ENCODE data around the gene ELL2. TPM values are rescaled to one million over a fixed set of nuclear protein-coding genes. Genes with fewer than 3 reads are reported as not detected.

The ELL2 gene
- total RNA-seq, 2 experiments from 2014 or later, result 54.4 to 59.0 TPM

DNA sequence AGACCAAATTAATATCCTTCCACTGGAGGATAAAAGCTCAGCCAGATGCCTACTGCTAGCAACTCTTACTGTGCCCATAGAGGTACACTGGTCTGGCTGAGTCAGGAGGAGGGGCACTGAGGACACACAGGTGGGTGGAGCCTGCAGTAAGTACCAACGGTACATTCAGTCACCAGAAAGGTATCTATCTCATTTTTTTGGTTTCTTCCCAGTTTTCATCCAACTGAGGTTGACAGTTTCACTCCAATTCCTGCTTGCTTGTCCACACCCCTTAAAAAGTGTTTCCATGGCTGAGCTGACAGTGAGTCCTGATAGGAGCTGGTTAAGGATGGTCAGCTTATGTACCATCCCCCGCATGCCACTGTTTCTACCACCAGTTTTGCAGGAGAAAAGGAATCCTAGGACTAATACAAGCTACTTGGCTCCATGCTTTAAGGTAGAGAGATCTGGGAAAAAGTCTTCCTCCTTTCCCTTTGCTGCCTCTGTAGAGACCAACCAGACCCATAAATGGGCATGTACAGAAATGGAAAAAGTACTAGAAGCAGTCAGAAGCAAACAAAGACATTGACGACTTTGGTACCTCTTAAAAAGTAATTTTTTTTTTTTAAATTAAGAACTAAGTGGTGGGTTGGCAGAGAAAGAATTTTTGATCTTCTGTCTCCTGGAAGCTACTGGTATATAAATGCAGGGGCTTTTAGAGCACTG lies 3.2 kb downstream of the ELL2 start:
- peak overlapping the region; percentile 43 for H3K4me3 Mint-ChIP-seq
- no peak for DNase-seq
- POLR2A ChIA-PET, result interaction anchor here (0.7 to 1.5 kb wide), 7 partner anchors 7 to 1368 kb away, joined by 3 to 5 read pairs (median 4); no protein-coding TSS in a partner anchor
- no peak overlapping the region for H3K27ac Mint-ChIP-seq
- no peaks in the 10 kb centered on the region for H3K27me3 Mint-ChIP-seq
- peaks cover 29% of the 10 kb centered on the region for H3K36me3 Mint-ChIP-seq (ENCODE audit: low read depth)
- H3K9me3 Mint-ChIP-seq, result no peaks in the 10 kb centered on the region
- peaks cover 76% of the 10 kb centered on the region for H3K4me1 Mint-ChIP-seq
- CTCF ChIA-PET, result interaction anchor here (1.0 to 2.1 kb wide), 3 partner anchors 10 to 30 kb away, joined by 3 to 4 read pairs (median 4); no protein-coding TSS in a partner anchor

GRCh38 chr5:95957561-95958203 lies 4.0 kb downstream of the ELL2 start:
- no peak for DNase-seq
- H3K36me3 Mint-ChIP-seq (ENCODE audit: low read depth), result peaks cover 34% of the 10 kb centered on the region
- H3K27me3 Mint-ChIP-seq, result no peaks in the 10 kb centered on the region
- H3K27ac Mint-ChIP-seq, result no peak overlapping the region
- H3K4me1 Mint-ChIP-seq, result peaks cover 74% of the 10 kb centered on the region
- ChIA-PET CTCF (interaction anchor here (1.1 to 2.1 kb wide), 3 partner anchors 11 to 65 kb away, joined by 3 to 4 read pairs (median 3); no protein-coding TSS in a partner anchor), POLR2A (interaction anchor here (1.1 to 1.4 kb wide), 4 partner anchors 11 to 95 kb away, joined by 3 to 4 read pairs (median 4); no protein-coding TSS in a partner anchor)
- H3K4me3 Mint-ChIP-seq, result peak overlapping the region; percentile 43
- H3K9me3 Mint-ChIP-seq, result no peaks in the 10 kb centered on the region

DNA sequence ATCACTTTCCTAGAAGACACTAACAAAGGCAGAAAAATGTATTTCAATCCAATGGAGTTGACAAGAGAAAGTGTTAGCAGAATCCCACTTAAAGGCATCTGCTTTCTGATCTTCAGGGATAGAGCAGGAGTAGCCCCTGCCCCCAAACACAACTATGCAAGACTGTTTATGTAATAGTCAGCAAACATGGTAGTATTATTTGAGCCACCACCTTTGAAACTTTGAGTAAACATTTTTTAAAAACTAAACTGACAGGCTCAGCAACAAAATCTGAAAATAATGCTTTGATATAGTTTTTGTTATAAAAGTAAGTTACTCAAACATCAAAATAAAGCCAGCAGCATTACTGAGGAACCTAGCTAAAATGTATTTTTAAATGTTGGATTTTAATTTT lies 4.8 kb downstream of the ELL2 start:
- Mint-ChIP-seq H3K27ac (no peak overlapping the region), H3K4me1 (peaks cover 70% of the 10 kb centered on the region), H3K36me3 (ENCODE audit: low read depth) (peaks cover 42% of the 10 kb centered on the region), H3K4me3 (no peak overlapping the region), H3K9me3 (peaks cover 2% of the 10 kb centered on the region), H3K27me3 (no peaks in the 10 kb centered on the region)
- POLR2A ChIA-PET, result interaction anchor here (1.3 kb wide), 1 partner anchor 95 kb away, joined by 4 read pairs; no protein-coding TSS in a partner anchor
- no peak for DNase-seq
- CTCF ChIA-PET, result interaction anchor here (1.1 to 1.4 kb wide), 2 partner anchors 25 to 64 kb away, joined by 3 read pairs; no protein-coding TSS in a partner anchor

- Mint-ChIP-seq H3K27ac (no peak overlapping the region), H3K36me3 (ENCODE audit: low read depth) (peaks cover 48% of the 10 kb centered on the region)
- CTCF ChIA-PET, result interaction anchor here (0.7 to 1.4 kb wide), 3 partner anchors 14 to 63 kb away, joined by 3 read pairs; no protein-coding TSS in a partner anchor
These were observed 5.4 kb downstream of the ELL2 start for GRCh38 chr5:95956021-95956899.

GRCh38 chr5:95954716-95955115 lies 6.9 kb downstream of the ELL2 start:
- no peak for DNase-seq
- ChIA-PET POLR2A (interaction anchor here (1.4 kb wide), 1 partner anchor 60 kb away, joined by 3 read pairs; no protein-coding TSS in a partner anchor), CTCF (no interaction called here)
- H3K4me1 Mint-ChIP-seq, result peaks cover 71% of the 10 kb centered on the region
- H3K27me3 Mint-ChIP-seq, result no peaks in the 10 kb centered on the region
- peaks cover 38% of the 10 kb centered on the region for H3K36me3 Mint-ChIP-seq (ENCODE audit: low read depth)
- H3K27ac Mint-ChIP-seq, result no peak overlapping the region
- H3K9me3 Mint-ChIP-seq, result peaks cover 8% of the 10 kb centered on the region
- H3K4me3 Mint-ChIP-seq, result no peak overlapping the region

More at GRCh38 chr5:95956021-95956899, 5.4 kb downstream of the ELL2 start:
- POLR2A ChIA-PET, result interaction anchor here (1.3 to 1.4 kb wide), 2 partner anchors 62 to 95 kb away, joined by 3 to 4 read pairs; no protein-coding TSS in a partner anchor
- Mint-ChIP-seq H3K4me3 (no peak overlapping the region), H3K4me1 (peaks cover 74% of the 10 kb centered on the region), H3K27me3 (no peaks in the 10 kb centered on the region), H3K9me3 (peaks cover 8% of the 10 kb centered on the region)
- no peak for DNase-seq

DNA sequence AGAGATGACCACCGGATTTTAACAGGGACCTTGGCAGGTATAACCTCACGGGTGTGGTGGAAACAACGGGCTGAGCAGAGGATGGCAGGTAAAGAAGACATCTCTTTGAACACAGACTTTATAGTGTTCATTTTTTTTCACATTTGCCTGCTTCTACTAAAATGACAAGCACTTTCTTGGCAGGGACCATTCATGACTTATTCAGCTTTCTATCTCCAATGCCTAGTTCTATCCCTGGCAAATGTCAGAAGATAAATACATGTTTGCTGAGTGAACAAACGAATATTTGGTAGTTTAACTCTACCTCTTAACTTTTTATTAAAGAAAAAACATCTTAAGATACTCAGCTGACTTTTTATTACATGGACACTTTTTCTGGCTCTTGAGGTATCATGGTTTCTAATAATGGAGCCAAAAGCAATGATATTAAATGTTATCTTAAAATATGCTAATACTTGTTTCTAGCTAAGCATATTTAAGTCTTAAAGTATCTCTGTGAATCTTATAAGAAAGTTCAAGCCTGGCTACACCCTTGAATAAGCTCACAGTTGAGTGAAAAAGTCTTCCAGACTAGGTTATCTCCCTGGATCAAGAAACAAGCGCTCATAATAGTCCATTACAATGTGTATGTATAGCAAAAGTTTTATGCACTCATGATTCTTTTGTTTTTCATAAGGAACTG lies 8.5 kb downstream of the ELL2 start:
- DNase-seq, result no peak
- Mint-ChIP-seq H3K9me3 (peaks cover 8% of the 10 kb centered on the region), H3K36me3 (ENCODE audit: low read depth) (peaks cover 37% of the 10 kb centered on the region), H3K4me3 (no peak overlapping the region), H3K27ac (no peak overlapping the region), H3K4me1 (peaks cover 65% of the 10 kb centered on the region), H3K27me3 (no peaks in the 10 kb centered on the region)
- ChIA-PET CTCF (no interaction called here), POLR2A (no interaction called here)

DNA sequence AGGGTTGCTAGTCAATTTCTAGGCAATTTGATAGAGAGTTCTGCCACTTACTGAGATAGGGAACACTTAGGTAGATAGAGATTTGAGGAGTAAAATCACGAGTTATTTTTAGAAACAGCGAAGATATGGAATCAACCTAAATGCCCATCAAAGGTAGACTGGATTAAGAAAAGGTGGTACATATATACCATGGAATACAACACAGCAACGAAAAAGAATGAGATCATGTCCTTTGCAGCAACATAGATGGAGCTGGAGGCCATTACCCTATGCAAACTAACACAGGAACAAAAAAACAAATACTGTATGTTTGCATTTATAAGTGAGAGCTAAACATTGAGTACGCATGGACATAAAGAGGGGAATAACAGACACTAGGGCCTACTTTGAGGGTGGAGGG lies 9.7 kb downstream of the ELL2 start:
- peaks cover 41% of the 10 kb centered on the region for H3K36me3 Mint-ChIP-seq (ENCODE audit: low read depth)
- H3K4me3 Mint-ChIP-seq, result no peak overlapping the region
- DNase-seq, result no peak
- ChIA-PET POLR2A (interaction anchor here (1.4 to 2.1 kb wide), 3 partner anchors 7 to 16 kb away, joined by 4 to 6 read pairs (median 5); partner anchors contain the start of gene ELL2), CTCF (no interaction called here)
- H3K27me3 Mint-ChIP-seq, result no peaks in the 10 kb centered on the region
- no peak overlapping the region for H3K27ac Mint-ChIP-seq
- peaks cover 59% of the 10 kb centered on the region for H3K4me1 Mint-ChIP-seq
- peaks cover 11% of the 10 kb centered on the region for H3K9me3 Mint-ChIP-seq

- Mint-ChIP-seq H3K9me3 (peaks cover 17% of the 10 kb centered on the region), H3K27ac (peak overlapping the region; percentile 4), H3K4me3 (no peak overlapping the region), H3K4me1 (peaks cover 63% of the 10 kb centered on the region), H3K27me3 (no peaks in the 10 kb centered on the region), H3K36me3 (ENCODE audit: low read depth) (peaks cover 59% of the 10 kb centered on the region)
- ChIA-PET POLR2A (interaction anchor here (0.6 to 1.5 kb wide), 3 partner anchors 9 to 49 kb away, joined by 3 to 5 read pairs (median 3); no protein-coding TSS in a partner anchor), CTCF (no interaction called here)
- no peak for DNase-seq
These were observed 11.8 kb downstream of the ELL2 start for GRCh38 chr5:95949810-95950209.

DNA sequence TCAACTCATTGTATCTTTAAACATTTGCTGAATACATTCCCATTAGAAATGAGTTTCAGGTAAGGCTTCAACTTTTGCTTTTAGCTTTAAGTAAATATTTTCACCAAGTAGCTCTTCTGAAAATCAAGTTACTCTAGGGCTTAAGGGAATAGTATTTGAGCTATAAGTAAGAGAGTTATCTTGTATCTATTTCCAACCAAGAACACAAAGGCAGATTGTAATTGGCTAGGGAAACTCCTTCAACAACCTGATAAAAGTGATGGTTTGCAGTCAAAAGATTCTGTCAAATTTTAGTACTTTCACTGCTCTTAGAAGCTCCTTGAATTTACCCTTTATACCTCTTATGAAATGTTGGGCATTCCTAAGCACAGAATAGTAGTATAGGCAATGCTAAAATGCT lies 13.0 kb downstream of the ELL2 start:
- Mint-ChIP-seq H3K4me1 (peaks cover 60% of the 10 kb centered on the region), H3K27me3 (no peaks in the 10 kb centered on the region), H3K4me3 (no peak overlapping the region), H3K9me3 (peaks cover 17% of the 10 kb centered on the region), H3K36me3 (ENCODE audit: low read depth) (peaks cover 55% of the 10 kb centered on the region), H3K27ac (no peak overlapping the region)
- POLR2A ChIA-PET, result interaction anchor here (0.7 to 1.4 kb wide), 2 partner anchors 13 kb away, joined by 3 to 7 read pairs; partner anchors contain the start of gene ELL2
- no peak for DNase-seq
- CTCF ChIA-PET, result interaction anchor here (0.6 to 1.0 kb wide), 2 partner anchors 10 to 167 kb away, joined by 3 read pairs; no protein-coding TSS in a partner anchor

DNA sequence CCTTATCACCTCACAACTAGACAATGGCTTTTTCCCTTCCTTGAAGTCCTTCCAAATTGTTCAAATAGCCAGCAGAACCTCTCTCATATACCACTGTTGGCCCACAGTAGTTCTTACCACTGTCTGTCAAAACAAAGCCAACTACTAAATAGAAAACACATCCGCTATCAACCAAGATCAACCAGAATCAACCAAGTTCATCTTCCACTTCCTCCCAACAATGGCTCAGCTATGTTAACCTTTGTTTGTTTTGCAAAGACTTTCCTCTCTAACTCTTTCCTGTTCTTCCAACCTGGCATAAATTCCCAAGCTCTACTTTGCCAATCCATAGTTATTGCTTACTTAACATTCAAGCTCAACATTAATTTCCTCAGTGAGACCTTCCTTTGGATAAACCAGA lies 15.2 kb downstream of the ELL2 start:
- Mint-ChIP-seq H3K27ac (peak overlapping the region; percentile 9), H3K27me3 (no peaks in the 10 kb centered on the region), H3K4me1 (peaks cover 47% of the 10 kb centered on the region), H3K4me3 (no peak overlapping the region), H3K36me3 (ENCODE audit: low read depth) (peaks cover 41% of the 10 kb centered on the region), H3K9me3 (peaks cover 11% of the 10 kb centered on the region)
- DNase-seq, result no peak
- CTCF ChIA-PET, result interaction anchor here (1.5 kb wide), 1 partner anchor 12 kb away, joined by 4 read pairs; no protein-coding TSS in a partner anchor
- POLR2A ChIA-PET, result interaction anchor here (0.6 to 1.4 kb wide), 3 partner anchors 11 to 775 kb away, joined by 3 to 4 read pairs (median 3); no protein-coding TSS in a partner anchor

DNA sequence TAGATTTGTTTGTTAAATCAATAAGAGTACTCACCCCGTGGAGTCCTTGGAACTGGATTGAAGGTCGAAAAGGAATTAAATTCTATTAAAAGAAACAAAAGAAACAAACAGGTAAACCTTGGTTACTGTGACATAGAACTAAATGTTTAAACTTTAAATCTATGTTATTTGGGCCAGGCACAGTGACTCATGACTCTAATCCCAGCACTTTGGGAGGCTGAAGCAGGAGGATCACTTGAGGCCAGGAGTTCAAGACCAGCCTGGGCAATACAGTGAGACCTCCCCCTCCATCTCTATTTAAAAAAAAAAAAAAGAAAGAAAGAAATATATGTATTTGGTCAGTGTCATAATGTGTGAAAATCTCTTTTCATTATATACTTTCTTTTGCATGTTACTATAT lies 18.7 kb downstream of the ELL2 start:
- Mint-ChIP-seq H3K4me1 (peaks cover 35% of the 10 kb centered on the region), H3K36me3 (ENCODE audit: low read depth) (peaks cover 36% of the 10 kb centered on the region), H3K27me3 (no peaks in the 10 kb centered on the region), H3K27ac (no peak overlapping the region), H3K9me3 (peaks cover 10% of the 10 kb centered on the region), H3K4me3 (no peak overlapping the region)
- POLR2A ChIA-PET, result no interaction called here
- CTCF ChIA-PET, result interaction anchor here (1.0 to 2.0 kb wide), 2 partner anchors 13 to 18 kb away, joined by 3 to 7 read pairs; partner anchors contain the start of gene ELL2
- DNase-seq, result no peak

- POLR2A ChIA-PET, result no interaction called here
- peaks cover 37% of the 10 kb centered on the region for H3K4me1 Mint-ChIP-seq
- H3K9me3 Mint-ChIP-seq, result peaks cover 9% of the 10 kb centered on the region
- no peak overlapping the region for H3K27ac Mint-ChIP-seq
- no peak for DNase-seq
- no peaks in the 10 kb centered on the region for H3K27me3 Mint-ChIP-seq
- CTCF ChIA-PET, result interaction anchor here (1.0 kb wide), 1 partner anchor 13 kb away, joined by 3 read pairs; no protein-coding TSS in a partner anchor
- H3K36me3 Mint-ChIP-seq (ENCODE audit: low read depth), result peaks cover 38% of the 10 kb centered on the region
- H3K4me3 Mint-ChIP-seq, result no peak overlapping the region
These were observed 19.2 kb downstream of the ELL2 start for GRCh38 chr5:95942414-95942813.

All from activated CD4-positive, alpha-beta memory T cell treated with anti-CD3 and anti-CD28 coated beads, Interleukin-2, amount 10 ng/mL, durations not matched to agents 7 days and 5 days (primary cell).